Kidney epithelial cell (primary cell): Measurements from ENCODE around the gene RRP12. TPM values are rescaled to one million over a fixed set of nuclear protein-coding genes. Genes with fewer than 3 reads are reported as not detected.
"Not testable (repeated sequence)": the region's sequence is repeated elsewhere in the genome, so short reads cannot be mapped to it uniquely, and the experiment has no call there.

ENCODE experiments used
- DNase-seq: peaks from one replicate; pipeline ENCODE4 v3.0.0-alpha.2; 2010; ENCODE audit warnings: low read depth
- H3K27me3 ChIP-seq: 2 replicates; pipeline ENCODE4 v1.6.0; 2011; ENCODE audit warnings: low read length; ENCODE audit not compliant: control insufficient read depth, insufficient read depth
- H3K36me3 ChIP-seq: 2 replicates; pipeline ENCODE4 v1.5.1; 2011; ENCODE audit warnings: low read length; ENCODE audit not compliant: control insufficient read depth, insufficient read depth
- H3K4me3 ChIP-seq: 2 replicates; pipeline ENCODE4 v1.5.1; 2011; ENCODE audit warnings: low read depth, mild to moderate bottlenecking, control low read depth, low read length
- CTCF ChIP-seq: IDR thresholded peaks from 2 replicates; pipeline ENCODE4 v1.5.1; 2011; ENCODE audit warnings: mild to moderate bottlenecking, moderate library complexity, low read length, control low read depth, inconsistent platforms; ENCODE audit not compliant: insufficient read depth, poor library complexity, severe bottlenecking
- total RNA-seq: library from RNA; depleted of rRNA; stranded (reverse); fragments of >200 nt; gene quantifications from 2 replicates; pipeline ENCODE4 v1.2.3, GENCODE V29; 2015

The RRP12 gene
- total RNA-seq, 1 donor from 2014 or later = 42.6 TPM

DNA sequence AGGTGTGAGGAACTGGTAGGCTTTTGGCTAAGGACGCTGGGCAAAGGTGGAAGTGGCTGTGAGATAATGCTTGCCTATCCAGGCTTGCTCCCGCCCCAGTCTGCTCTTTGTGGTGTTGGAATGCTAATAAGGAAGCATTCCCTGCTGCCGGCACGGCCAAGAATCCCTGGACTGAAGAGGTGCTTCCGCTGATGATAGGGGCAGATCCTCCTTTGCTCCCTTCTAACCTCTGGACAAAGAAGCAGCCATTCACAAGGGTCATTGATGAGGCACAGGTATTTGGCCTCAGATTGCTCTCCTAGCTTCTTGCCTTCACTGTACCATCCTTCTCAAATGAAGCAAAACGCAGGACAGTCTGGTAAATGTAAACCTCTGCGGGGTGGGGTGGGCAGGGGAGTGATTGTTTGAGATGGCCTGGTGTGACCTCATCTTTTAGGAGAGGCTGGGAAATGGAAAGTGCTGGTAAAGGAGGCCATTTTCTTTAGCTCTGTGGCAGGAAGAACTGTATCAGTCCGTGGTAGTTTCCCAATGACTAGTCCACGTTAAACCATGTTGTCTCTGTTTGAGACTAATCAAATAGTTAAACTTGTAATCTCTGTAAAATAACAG, 26.5 kb upstream of the RRP12 start:
- no peak for TF ChIP-seq CTCF
- DNase-seq = no peak
- H3K36me3 ChIP-seq = no peaks in the 10 kb centered on the region
- no peaks in the 10 kb centered on the region for H3K27me3 ChIP-seq
- peak overlapping the region; percentile 70 for H3K4me3 ChIP-seq

DNA sequence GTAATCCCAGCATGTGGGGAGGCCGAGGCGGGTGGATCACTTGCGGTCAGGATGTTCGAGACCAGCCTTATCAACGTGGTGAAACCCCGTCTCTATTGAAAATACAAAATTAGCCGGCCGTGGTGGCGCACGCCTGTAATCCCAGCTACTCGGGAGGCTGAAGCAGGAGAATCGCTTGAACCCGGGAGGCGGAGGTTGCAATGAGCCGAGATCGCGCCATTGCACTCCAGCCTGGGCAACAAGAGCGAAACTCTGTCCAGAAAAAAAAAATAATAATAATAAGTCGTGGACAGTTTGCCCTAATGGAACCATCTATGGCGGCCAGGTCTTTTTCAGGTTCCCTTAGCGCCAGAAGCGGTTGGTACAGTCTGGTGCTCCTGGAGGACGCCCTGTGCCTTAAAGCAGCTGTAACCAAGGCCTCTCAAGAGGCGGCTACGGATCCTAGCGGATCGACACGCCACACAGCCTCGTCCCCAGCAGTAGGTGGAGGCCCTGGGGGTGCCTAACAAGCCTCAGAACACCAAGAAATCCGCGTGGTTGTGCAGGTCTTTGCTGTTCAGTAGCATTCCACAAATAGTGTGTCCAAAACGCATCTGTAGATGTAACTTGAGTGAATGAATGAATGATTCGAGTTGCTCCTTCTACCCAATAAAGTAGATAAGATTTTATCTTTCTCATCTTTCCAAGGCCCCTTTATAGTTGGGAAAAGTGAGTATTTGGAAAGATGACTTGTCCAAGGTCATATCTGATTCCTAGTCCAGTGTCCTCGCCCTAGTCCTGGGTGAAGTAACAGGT, 25.8 kb upstream of the RRP12 start:
- no peaks in the 10 kb centered on the region for H3K36me3 ChIP-seq
- H3K27me3 ChIP-seq = no peaks in the 10 kb centered on the region
- peak overlapping the region; percentile 70 for H3K4me3 ChIP-seq
- no peak for DNase-seq
- no peak for TF ChIP-seq CTCF

DNA sequence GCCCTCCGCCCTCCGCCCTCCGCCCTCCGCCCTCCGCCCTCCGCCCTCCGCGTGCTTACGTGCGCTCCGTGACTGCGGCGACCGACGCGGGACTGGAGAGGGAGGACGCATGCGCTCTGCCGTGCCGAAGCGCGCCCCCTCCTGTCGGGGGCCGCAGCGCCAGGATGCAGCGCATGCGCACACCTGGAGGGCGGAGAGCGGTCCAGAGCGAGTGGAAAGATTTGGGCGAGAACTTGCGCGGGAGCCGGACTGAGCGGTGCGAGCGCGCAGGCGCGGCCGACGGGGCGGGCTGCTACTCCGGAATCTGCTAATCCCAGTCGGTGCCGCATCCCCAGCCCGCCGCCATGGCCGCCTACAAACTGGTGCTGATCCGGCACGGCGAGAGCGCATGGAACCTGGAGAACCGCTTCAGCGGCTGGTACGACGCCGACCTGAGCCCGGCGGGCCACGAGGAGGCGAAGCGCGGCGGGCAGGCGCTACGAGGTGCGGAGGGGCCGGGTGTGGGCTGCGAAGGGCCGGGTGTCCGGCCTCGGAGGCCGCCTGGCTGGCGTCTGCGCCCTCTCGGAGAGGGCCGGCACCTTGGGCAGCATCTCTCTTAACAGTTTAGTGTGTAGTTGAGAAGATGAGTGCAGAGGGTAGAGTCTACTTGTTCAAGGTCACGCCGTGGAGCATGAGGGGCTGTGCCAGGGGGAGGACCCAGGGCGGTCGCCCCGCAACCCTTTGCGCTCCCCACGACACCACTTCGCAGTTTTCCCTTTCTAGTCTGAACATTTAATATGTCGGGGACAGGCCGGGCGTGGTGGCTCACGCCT, 25.0 kb upstream of the RRP12 start, which contains the start of gene PGAM1:
TSS of gene PGAM1 (plus strand) at position 228 of the 812 bp plus-strand sequence. CDS start at position 345, 117 bp downstream.
- H3K4me3 ChIP-seq = peak within 1 kb of the TSS; percentile 70
- no peaks in the 10 kb centered on the region for H3K27me3 ChIP-seq
- no peak for DNase-seq
- peak; percentile 73 for TF ChIP-seq CTCF
- H3K36me3 ChIP-seq = no peaks in the 10 kb centered on the region

DNA sequence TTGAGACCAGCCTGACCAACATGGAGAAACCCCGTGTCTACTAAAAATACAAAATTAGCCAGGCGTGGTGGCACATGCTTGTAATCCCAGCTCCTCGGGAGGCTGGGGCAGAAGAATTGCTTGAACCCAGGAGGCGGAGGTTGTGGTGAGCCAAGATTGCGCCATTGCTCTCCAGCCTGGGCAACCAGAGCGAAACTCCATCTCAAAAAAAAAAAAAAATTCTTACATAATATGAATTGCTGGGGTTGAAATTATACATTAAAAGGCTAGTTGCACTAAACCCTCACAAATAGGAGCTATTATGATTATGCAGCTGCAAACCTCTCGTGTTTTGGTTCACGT, 22.6 kb upstream of the RRP12 start:
- H3K4me3 ChIP-seq, H3K36me3 ChIP-seq, DNase-seq, H3K27me3 ChIP-seq: not testable (repeated sequence)

DNA sequence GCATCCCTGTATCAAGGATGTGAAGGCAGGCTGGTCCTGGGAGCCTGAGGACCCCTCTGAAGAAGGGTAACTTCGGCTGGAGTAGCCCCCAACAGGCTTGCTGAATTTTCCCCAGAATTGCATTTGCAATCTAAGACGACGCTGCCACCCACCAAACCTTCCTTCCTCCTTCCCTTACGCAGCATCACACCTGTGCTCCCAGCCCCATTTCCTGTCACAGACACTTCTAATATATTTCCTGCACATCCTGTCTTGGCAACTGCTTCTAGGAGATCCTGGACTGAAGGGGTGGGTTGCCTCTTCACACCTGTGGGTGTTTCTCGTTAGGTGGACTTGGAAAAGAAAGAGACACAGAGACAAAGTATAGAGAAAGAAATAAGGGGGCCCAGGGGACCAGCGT, 15.4 kb upstream of the RRP12 start:
- no peak for TF ChIP-seq CTCF
- Histone ChIP-seq H3K27me3 (no peaks in the 10 kb centered on the region), H3K36me3 (no peaks in the 10 kb centered on the region), H3K4me3 (no peak overlapping the region)
- no peak for DNase-seq

DNA sequence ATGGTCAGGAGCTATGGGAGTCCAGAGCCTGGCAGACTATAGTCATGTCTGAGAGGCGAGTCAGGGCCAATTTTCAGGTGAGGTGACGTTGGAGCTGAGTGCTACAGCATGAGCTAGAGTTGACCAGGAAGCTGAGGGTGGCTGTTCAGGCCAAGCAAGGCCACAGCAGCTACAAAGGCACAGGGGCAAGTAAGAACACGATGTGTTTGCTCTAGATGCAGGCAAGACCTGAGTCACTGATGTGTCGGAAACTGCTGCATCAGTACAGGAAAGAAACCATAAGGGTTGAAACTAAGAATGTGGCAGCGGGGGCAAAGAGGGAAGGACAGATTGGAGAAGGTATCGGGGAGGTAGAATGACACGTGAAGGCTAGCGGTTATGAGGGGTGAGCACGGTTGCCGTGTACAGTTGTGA, 11.8 kb upstream of the RRP12 start:
- H3K4me3 ChIP-seq = no peak overlapping the region
- no peaks in the 10 kb centered on the region for H3K36me3 ChIP-seq
- TF ChIP-seq CTCF = no peak
- no peak for DNase-seq
- no peaks in the 10 kb centered on the region for H3K27me3 ChIP-seq
